ENCODE results near the gene TDRD12. TPM values are rescaled to one million over a fixed set of nuclear protein-coding genes. Genes with fewer than 3 reads are reported as not detected.

Gene TDRD12
- total RNA-seq, 2 experiments from 2014 or later, result 0.14 to 0.22 TPM

DNA sequence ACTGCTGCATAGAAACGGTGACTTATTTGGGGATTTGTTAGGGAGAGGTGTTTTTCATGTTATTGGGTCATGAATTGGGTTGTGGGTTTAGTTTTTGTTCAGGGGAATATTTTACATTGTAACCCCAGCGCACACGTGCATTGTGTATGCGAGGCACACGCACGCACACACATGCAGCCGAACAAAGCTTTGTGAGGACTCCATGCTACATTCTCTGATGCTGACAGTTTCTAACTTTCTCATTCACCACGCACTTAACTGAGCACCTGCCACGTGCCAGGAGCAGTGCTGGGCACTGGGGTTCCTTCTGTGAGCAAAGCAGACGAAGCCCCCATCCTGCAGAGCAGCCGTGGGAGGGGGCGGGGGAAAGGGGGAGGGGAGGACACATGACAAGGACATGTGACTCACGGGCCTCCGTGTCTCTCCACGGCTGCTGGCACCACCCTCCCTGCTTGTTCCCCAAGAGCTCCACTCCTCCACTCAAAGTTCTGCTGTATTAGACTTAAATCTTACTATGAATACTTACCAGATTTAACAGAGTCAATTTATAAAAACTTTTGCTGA, 94.4 kb downstream of the TDRD12 start:
- H3K36me3 Mint-ChIP-seq (ENCODE audit: low read depth), result no peaks in the 10 kb centered on the region
- Histone ChIP-seq H3K9me3 (ENCODE audit: control insufficient read depth in 1 of 2, insufficient read depth in 1 of 2, low read length in 2 of 2) (no peaks in the 10 kb centered on the region), H3K27ac (ENCODE audit: low read depth in 1 of 2, low read length in 2 of 2) (no peak overlapping the region), H3K36me3 (ENCODE audit: insufficient read depth, low read length) (no peaks in the 10 kb centered on the region), H3K27me3 (ENCODE audit: control insufficient read depth in 1 of 2, insufficient read depth in 2 of 2, low read length in 2 of 2) (no peaks in the 10 kb centered on the region), H3K4me1 (ENCODE audit: insufficient read depth, low read length) (peaks cover 12% of the 10 kb centered on the region), H3K4me3 (ENCODE audit: low read length) (no peak overlapping the region)
- no peak for TF ChIP-seq CTCF (IDR thresholded peaks at IDR 0.05)
- H3K27ac Mint-ChIP-seq, result no peak overlapping the region
- H3K4me3 Mint-ChIP-seq, result no peak overlapping the region
- H3K27me3 Mint-ChIP-seq, result peaks cover 3% of the 10 kb centered on the region
- CTCF ChIA-PET, result no interaction called here
- no peaks in the 10 kb centered on the region for H3K9me3 Mint-ChIP-seq
- intact Hi-C loops (cut with DNase I, micrococcal nuclease), result no loop called here
- H3K4me1 Mint-ChIP-seq (ENCODE audit: low read depth), result peaks cover 33% of the 10 kb centered on the region
- POLR2A ChIA-PET, result no interaction called here
- peak in 1 of 14 experiments; percentile 31 for DNase-seq
- ATAC-seq (ENCODE audit: poor library complexity), result no peak

GRCh38 chr19:32814624-32815023, 95.1 kb downstream of the TDRD12 start:
- Mint-ChIP-seq H3K9me3 (no peaks in the 10 kb centered on the region), H3K27me3 (peaks cover 3% of the 10 kb centered on the region), H3K27ac (no peak overlapping the region), H3K36me3 (ENCODE audit: low read depth) (no peaks in the 10 kb centered on the region), H3K4me3 (no peak overlapping the region), H3K4me1 (ENCODE audit: low read depth) (peaks cover 29% of the 10 kb centered on the region)
- CTCF ChIA-PET, result no interaction called here
- no peaks in the 10 kb centered on the region for H3K36me3 ChIP-seq (ENCODE audit: insufficient read depth, low read length)
- POLR2A ChIA-PET, result no interaction called here
- no peaks in the 10 kb centered on the region for H3K9me3 ChIP-seq (ENCODE audit: control insufficient read depth in 1 of 2, insufficient read depth in 1 of 2, low read length in 2 of 2)
- ATAC-seq (ENCODE audit: poor library complexity) (no peak), DNase-seq (no peak)
- intact Hi-C loops (cut with DNase I, micrococcal nuclease), result no loop called here
- H3K27ac ChIP-seq (ENCODE audit: low read depth in 1 of 2, low read length in 2 of 2), result no peak overlapping the region
- TF ChIP-seq CTCF (IDR thresholded peaks at IDR 0.05), result no peak
- H3K4me3 ChIP-seq (ENCODE audit: low read length), result no peak overlapping the region
- H3K4me1 ChIP-seq (ENCODE audit: insufficient read depth, low read length), result peaks cover 6% of the 10 kb centered on the region
- H3K27me3 ChIP-seq (ENCODE audit: control insufficient read depth in 1 of 2, insufficient read depth in 2 of 2, low read length in 2 of 2), result no peaks in the 10 kb centered on the region

- Histone ChIP-seq H3K9me3 (ENCODE audit: control insufficient read depth in 1 of 2, insufficient read depth in 1 of 2, low read length in 2 of 2) (no peaks in the 10 kb centered on the region), H3K27ac (ENCODE audit: low read depth in 1 of 2, low read length in 2 of 2) (no peak overlapping the region), H3K4me3 (ENCODE audit: low read length) (no peak overlapping the region), H3K36me3 (ENCODE audit: insufficient read depth, low read length) (no peaks in the 10 kb centered on the region), H3K27me3 (ENCODE audit: control insufficient read depth in 1 of 2, insufficient read depth in 2 of 2, low read length in 2 of 2) (no peaks in the 10 kb centered on the region), H3K4me1 (ENCODE audit: insufficient read depth, low read length) (peaks cover 3% of the 10 kb centered on the region)
- Mint-ChIP-seq H3K9me3 (no peaks in the 10 kb centered on the region), H3K27me3 (peaks cover 6% of the 10 kb centered on the region), H3K36me3 (ENCODE audit: low read depth) (no peaks in the 10 kb centered on the region), H3K4me1 (ENCODE audit: low read depth) (peaks cover 32% of the 10 kb centered on the region), H3K27ac (no peak overlapping the region), H3K4me3 (no peak overlapping the region)
- ChIA-PET POLR2A (no interaction called here), CTCF (no interaction called here)
- intact Hi-C loops (cut with DNase I, micrococcal nuclease), result no loop called here
- DNase-seq (no peak), ATAC-seq (ENCODE audit: poor library complexity) (no peak)
- TF ChIP-seq CTCF (IDR thresholded peaks at IDR 0.05), result no peak
These were observed 97.1 kb downstream of the TDRD12 start for GRCh38 chr19:32816555-32817099.
